Activated naive CD8-positive, alpha-beta T cell treated with anti-CD3 and anti-CD28 coated beads for 36 hours (primary cell): ENCODE measurements around the gene MAP2. TPM values are rescaled to one million over a fixed set of nuclear protein-coding genes. Genes with fewer than 3 reads are reported as not detected.

ENCODE experiments used
- DNase-seq: peaks from one replicate; pipeline ENCODE4 v3.0.0; 2021
- H3K27ac Mint-ChIP-seq: one replicate; pipeline ENCODE4 v1.8.0; 2022; ENCODE audit warnings: mild to moderate bottlenecking, moderate library complexity, mixed read lengths
- H3K27me3 Mint-ChIP-seq: one replicate; pipeline ENCODE4 v1.8.0; 2022; ENCODE audit warnings: mild to moderate bottlenecking, mixed read lengths
- H3K36me3 Mint-ChIP-seq: one replicate; pipeline ENCODE4 v1.8.0; 2021; ENCODE audit warnings: mild to moderate bottlenecking, mixed read lengths
- H3K4me1 Mint-ChIP-seq: one replicate; pipeline ENCODE4 v1.8.0; 2021; ENCODE audit warnings: mixed read lengths
- H3K4me3 Mint-ChIP-seq: one replicate; pipeline ENCODE4 v1.8.0; 2022; ENCODE audit warnings: mild to moderate bottlenecking, moderate library complexity, mixed read lengths
- H3K9me3 Mint-ChIP-seq: one replicate; pipeline ENCODE4 v1.8.0; 2022; ENCODE audit warnings: mixed read lengths
- total RNA-seq, 2 experiments: library from RNA; stranded (reverse); gene quantifications; one replicate each; pipeline ENCODE4 v1.2.3, GENCODE V29; 2021

The MAP2 gene
- total RNA-seq, 2 experiments from 2014 or later, result 0.21 TPM; not detected in 1

DNA sequence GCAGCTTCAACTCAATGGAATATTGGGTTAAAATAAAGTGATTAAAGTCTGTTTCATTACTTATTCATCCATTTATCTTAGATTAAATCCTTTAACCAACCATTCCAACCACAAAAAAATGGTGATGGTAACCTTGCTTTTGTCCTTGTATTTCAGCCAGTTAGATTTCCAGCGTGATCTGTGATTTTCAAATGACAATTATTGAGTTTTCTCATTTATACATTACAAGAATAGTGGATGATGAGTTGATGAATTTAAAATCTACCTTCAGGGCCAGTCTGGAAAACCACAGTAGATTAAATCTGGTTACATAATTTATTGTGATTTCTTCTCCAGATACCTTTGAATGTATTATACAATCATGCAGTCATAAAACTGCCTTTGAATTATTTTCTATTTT lies 318.1 kb downstream of the MAP2 start:
- no peak for DNase-seq
- no peaks in the 10 kb centered on the region for H3K36me3 Mint-ChIP-seq
- no peak overlapping the region for H3K27ac Mint-ChIP-seq
- no peak overlapping the region for H3K4me3 Mint-ChIP-seq
- H3K4me1 Mint-ChIP-seq, result no peaks in the 10 kb centered on the region
- peaks cover 4% of the 10 kb centered on the region for H3K9me3 Mint-ChIP-seq
- no peaks in the 10 kb centered on the region for H3K27me3 Mint-ChIP-seq

DNA sequence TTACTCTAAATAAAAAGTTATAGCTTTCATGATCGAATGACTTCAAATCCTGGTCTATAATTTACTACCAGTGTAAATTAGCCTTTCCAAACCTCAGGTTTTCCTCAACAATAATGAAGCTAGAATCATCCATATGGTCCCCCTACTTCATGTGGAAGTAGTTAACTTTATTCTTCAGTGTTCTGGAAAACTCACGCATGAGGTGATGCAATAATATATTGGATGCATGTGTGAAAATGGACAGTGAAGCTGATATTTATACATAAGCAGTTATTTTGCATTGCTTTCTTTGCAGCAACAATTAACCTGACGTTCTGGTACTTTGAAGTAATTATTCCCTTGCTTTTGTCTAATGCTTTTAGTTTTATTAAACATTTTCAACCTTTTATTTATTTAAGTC lies 329.2 kb downstream of the MAP2 start:
- Mint-ChIP-seq H3K4me3 (no peak overlapping the region), H3K27ac (no peak overlapping the region), H3K4me1 (no peaks in the 10 kb centered on the region), H3K36me3 (no peaks in the 10 kb centered on the region), H3K9me3 (no peaks in the 10 kb centered on the region), H3K27me3 (peaks cover 6% of the 10 kb centered on the region)
- DNase-seq, result no peak

GRCh38 chr2:209757163-209757562 lies 333.3 kb downstream of the MAP2 start:
- Mint-ChIP-seq H3K27ac (no peak overlapping the region), H3K4me1 (no peaks in the 10 kb centered on the region), H3K4me3 (no peak overlapping the region), H3K36me3 (no peaks in the 10 kb centered on the region), H3K27me3 (peaks cover 6% of the 10 kb centered on the region), H3K9me3 (no peaks in the 10 kb centered on the region)
- no peak for DNase-seq

DNA sequence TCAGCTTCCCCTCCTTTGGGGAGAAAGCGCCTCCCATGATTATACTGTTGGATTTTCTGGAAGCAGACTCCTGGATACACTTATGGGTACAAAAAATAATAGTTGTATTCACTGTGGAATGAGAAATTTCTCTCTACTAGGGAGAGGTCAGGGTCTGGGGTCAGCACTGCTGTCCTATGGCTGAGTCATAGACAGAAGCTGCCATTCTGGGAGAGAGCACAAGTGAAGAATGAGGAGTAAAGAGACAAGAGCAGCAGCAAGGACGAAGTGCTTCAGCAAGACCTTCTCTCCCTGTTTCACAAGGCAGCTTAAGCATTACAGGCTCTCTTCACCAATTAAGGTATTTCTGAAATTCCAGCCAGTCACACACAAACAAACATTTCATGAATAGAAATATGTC lies 337.7 kb downstream of the MAP2 start:
- H3K27ac Mint-ChIP-seq, result no peak overlapping the region
- H3K27me3 Mint-ChIP-seq, result no peaks in the 10 kb centered on the region
- H3K4me3 Mint-ChIP-seq, result no peak overlapping the region
- no peaks in the 10 kb centered on the region for H3K4me1 Mint-ChIP-seq
- H3K9me3 Mint-ChIP-seq, result peaks cover 2% of the 10 kb centered on the region
- no peak for DNase-seq
- no peaks in the 10 kb centered on the region for H3K36me3 Mint-ChIP-seq

- no peak overlapping the region for H3K27ac Mint-ChIP-seq
- H3K9me3 Mint-ChIP-seq, result peaks cover 2% of the 10 kb centered on the region
- H3K4me3 Mint-ChIP-seq, result no peak overlapping the region
- no peaks in the 10 kb centered on the region for H3K36me3 Mint-ChIP-seq
- DNase-seq, result no peak
- H3K4me1 Mint-ChIP-seq, result no peaks in the 10 kb centered on the region
- no peaks in the 10 kb centered on the region for H3K27me3 Mint-ChIP-seq
Measured at GRCh38 chr2:209762563-209762962, 338.7 kb downstream of the MAP2 start.

DNA sequence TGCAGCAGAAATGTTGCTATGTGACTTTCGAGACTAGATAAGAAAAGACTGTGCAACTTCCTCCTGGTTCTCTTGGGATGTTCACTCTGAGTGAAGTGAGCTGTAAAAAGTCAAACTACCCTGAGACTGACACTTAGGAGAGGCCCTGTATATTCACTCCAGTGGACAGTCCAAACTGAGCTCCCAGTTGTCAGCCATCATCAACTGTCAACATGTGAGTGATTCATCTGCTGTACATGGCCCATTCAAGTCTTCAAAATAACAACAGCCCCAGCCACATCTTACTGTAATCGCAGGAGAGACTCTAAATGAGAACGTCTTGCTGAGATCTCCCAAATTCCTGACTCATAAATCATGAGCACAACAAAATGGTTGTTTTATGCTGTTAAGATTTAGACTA lies 339.3 kb downstream of the MAP2 start:
- Mint-ChIP-seq H3K4me3 (no peak overlapping the region), H3K9me3 (peaks cover 2% of the 10 kb centered on the region), H3K36me3 (no peaks in the 10 kb centered on the region), H3K27ac (no peak overlapping the region), H3K4me1 (no peaks in the 10 kb centered on the region), H3K27me3 (no peaks in the 10 kb centered on the region)
- no peak for DNase-seq

GRCh38 chr2:209766613-209767012 lies 342.8 kb downstream of the MAP2 start:
- H3K36me3 Mint-ChIP-seq, result peaks cover 1% of the 10 kb centered on the region
- H3K4me1 Mint-ChIP-seq, result peaks cover 3% of the 10 kb centered on the region
- DNase-seq, result no peak
- peaks cover 2% of the 10 kb centered on the region for H3K9me3 Mint-ChIP-seq
- no peak overlapping the region for H3K4me3 Mint-ChIP-seq
- H3K27ac Mint-ChIP-seq, result no peak overlapping the region
- H3K27me3 Mint-ChIP-seq, result peaks cover 19% of the 10 kb centered on the region

GRCh38 chr2:209767316-209767715 lies 343.5 kb downstream of the MAP2 start:
- H3K9me3 Mint-ChIP-seq, result peaks cover 2% of the 10 kb centered on the region
- no peak overlapping the region for H3K27ac Mint-ChIP-seq
- no peak overlapping the region for H3K4me3 Mint-ChIP-seq
- H3K27me3 Mint-ChIP-seq, result peaks cover 20% of the 10 kb centered on the region
- peaks cover 1% of the 10 kb centered on the region for H3K36me3 Mint-ChIP-seq
- peaks cover 3% of the 10 kb centered on the region for H3K4me1 Mint-ChIP-seq
- no peak for DNase-seq

DNA sequence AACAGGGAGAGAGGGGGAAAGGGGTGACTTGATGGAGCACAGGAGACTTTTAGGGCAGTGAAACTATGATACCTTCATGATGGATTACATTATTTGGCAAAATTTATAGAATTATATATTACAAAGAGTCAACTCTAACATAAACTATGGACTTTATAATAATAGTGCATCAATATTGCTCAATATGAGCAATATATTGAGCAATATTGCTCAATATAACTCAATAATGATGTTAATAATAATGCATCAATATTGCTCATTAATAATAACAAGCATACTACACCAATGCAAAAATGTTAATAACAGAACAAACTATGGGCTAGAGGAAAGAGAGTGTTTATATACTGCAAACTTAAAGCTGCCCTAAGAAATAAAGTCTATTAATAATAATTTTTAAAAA lies 344.7 kb downstream of the MAP2 start:
- Mint-ChIP-seq H3K36me3 (peaks cover 1% of the 10 kb centered on the region), H3K4me3 (no peak overlapping the region), H3K9me3 (peaks cover 2% of the 10 kb centered on the region), H3K27me3 (peaks cover 29% of the 10 kb centered on the region), H3K27ac (no peak overlapping the region), H3K4me1 (peaks cover 3% of the 10 kb centered on the region)
- no peak for DNase-seq

DNA sequence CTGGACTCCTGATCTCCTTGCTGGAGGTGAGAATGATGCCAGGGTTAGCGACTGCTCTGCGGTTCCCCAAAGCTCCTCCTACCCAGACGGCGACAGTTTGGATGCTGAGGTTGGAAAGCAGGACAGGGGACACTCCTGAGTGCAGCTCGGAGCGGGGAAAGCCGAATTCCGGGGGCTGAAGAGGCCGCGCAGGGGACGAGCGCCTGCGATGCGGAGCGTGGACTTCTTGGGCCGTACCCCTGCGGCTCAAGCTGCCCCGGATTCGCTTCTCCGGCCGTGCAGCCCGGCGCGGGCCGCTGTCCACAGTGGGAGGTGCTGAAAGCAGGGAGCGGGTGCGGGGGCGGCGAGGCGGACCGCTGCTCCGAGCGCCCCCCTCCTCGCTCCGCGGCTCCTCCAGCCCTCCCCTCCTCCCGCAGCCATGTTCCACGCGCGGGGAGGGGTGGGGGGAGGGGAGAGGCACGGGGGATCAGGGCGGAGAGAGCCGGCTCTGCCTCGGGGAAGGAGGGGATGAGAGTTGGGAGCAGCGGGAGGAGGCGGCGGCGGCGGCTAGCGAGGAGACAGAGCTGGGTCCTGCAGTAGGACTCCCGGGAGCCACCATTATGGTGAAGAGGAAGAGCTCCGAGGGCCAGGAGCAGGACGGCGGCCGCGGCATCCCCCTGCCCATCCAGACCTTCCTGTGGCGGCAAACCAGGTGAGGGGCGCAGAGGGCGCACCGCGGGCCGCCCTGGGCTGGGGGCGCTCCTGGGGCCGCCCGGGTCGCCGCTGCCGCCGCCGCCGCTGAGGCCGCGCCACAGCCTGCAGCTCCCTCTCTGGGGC lies 347.8 kb downstream of the MAP2 start, which contains the start of gene UNC80:
Gene UNC80 (plus strand): TSS at position 359 of the 816 bp plus-strand sequence. CDS start 241 bp downstream, at position 600.
- no peak within 1 kb of the TSS for H3K27ac Mint-ChIP-seq
- peaks cover 3% of the 10 kb centered on the region for H3K4me1 Mint-ChIP-seq
- peak; percentile 41 for DNase-seq
- H3K36me3 Mint-ChIP-seq, result peaks cover 1% of the 10 kb centered on the region
- no peak within 1 kb of the TSS for H3K4me3 Mint-ChIP-seq
- peaks cover 32% of the 10 kb centered on the region for H3K27me3 Mint-ChIP-seq
- H3K9me3 Mint-ChIP-seq, result no peaks in the 10 kb centered on the region

- H3K4me3 Mint-ChIP-seq, result no peak overlapping the region
- H3K36me3 Mint-ChIP-seq, result peaks cover 1% of the 10 kb centered on the region
- DNase-seq, result no peak
- H3K9me3 Mint-ChIP-seq, result no peaks in the 10 kb centered on the region
- peaks cover 32% of the 10 kb centered on the region for H3K27me3 Mint-ChIP-seq
- no peak overlapping the region for H3K27ac Mint-ChIP-seq
- H3K4me1 Mint-ChIP-seq, result peaks cover 3% of the 10 kb centered on the region
Measured at GRCh38 chr2:209772290-209772685, 348.4 kb downstream of the MAP2 start.

DNA sequence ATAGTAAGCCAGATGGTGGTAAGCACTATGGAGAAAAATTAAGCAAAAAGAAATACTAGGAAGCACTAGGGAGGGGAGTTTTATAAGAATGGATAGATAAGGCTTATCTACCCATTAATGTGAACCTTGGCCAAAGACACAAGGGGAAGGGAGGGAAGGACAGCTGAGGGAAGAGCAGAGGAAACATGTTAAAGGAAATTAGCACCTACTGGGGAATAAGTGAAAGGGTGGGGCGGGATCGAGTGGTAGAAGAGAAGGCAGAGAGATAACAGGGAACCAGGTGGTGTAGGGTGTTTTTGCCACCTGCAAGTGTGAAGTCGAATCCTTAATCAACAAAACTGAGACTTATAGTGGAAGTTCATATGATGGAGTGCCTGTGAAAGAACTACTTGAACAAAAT lies 349.5 kb downstream of the MAP2 start:
- Mint-ChIP-seq H3K27ac (no peak overlapping the region), H3K4me1 (peaks cover 3% of the 10 kb centered on the region), H3K4me3 (no peak overlapping the region), H3K27me3 (peaks cover 32% of the 10 kb centered on the region), H3K36me3 (peaks cover 1% of the 10 kb centered on the region), H3K9me3 (no peaks in the 10 kb centered on the region)
- DNase-seq, result no peak
